Measurements from ENCODE around the gene ARL2. TPM values are rescaled to one million over a fixed set of nuclear protein-coding genes. Genes with fewer than 3 reads are reported as not detected.

ARL2 gene
- total and polyA plus RNA-seq, 2 experiments from 2014 or later, result 189 to 230 TPM

GRCh38 chr11:64990222-64990923, 23.6 kb upstream of the ARL2 start:
- TF ChIP-seq CTCF (IDR thresholded peaks at IDR 0.05; ENCODE audit: low read depth, low read length), result no peak
- Histone ChIP-seq H3K4me3 (no peak overlapping the region), H3K27me3 (no peaks in the 10 kb centered on the region), H3K4me1 (ENCODE audit: low read depth) (peaks cover 6% of the 10 kb centered on the region), H3K27ac (no peak overlapping the region), H3K36me3 (no peaks in the 10 kb centered on the region), H3K9me3 (ENCODE audit: low read depth) (no peaks in the 10 kb centered on the region)
- peak in 1 of 2 donors; percentile 72 for DNase-seq (ENCODE audit: low read depth in 1 of 2, low spot score in 1 of 2)

- no peaks in the 10 kb centered on the region for H3K27me3 ChIP-seq
- no peak overlapping the region for H3K27ac ChIP-seq
- no peaks in the 10 kb centered on the region for H3K9me3 ChIP-seq (ENCODE audit: low read depth)
- H3K4me3 ChIP-seq, result no peak overlapping the region
- H3K4me1 ChIP-seq (ENCODE audit: low read depth), result peaks cover 6% of the 10 kb centered on the region
- H3K36me3 ChIP-seq, result no peaks in the 10 kb centered on the region
- DNase-seq (ENCODE audit: low read depth in 1 of 2, low spot score in 1 of 2), result no peak
- no peak for TF ChIP-seq CTCF (IDR thresholded peaks at IDR 0.05; ENCODE audit: low read depth, low read length)
These were observed 19.6 kb upstream of the ARL2 start for GRCh38 chr11:64994318-64994717.

- Histone ChIP-seq H3K9me3 (ENCODE audit: low read depth) (no peaks in the 10 kb centered on the region), H3K27ac (no peak overlapping the region), H3K27me3 (no peaks in the 10 kb centered on the region), H3K36me3 (no peaks in the 10 kb centered on the region), H3K4me1 (ENCODE audit: low read depth) (no peaks in the 10 kb centered on the region), H3K4me3 (no peak overlapping the region)
- no peak for DNase-seq (ENCODE audit: low read depth in 1 of 2, low spot score in 1 of 2)
- no peak for TF ChIP-seq CTCF (IDR thresholded peaks at IDR 0.05; ENCODE audit: low read depth, low read length)
These were observed 17.6 kb upstream of the ARL2 start for GRCh38 chr11:64996327-64996709.

- H3K4me1 ChIP-seq (ENCODE audit: low read depth), result no peaks in the 10 kb centered on the region
- peak; percentile 76 to 83 for DNase-seq (ENCODE audit: low read depth in 1 of 2, low spot score in 1 of 2)
- peak; percentile 35 for TF ChIP-seq CTCF (IDR thresholded peaks at IDR 0.05; ENCODE audit: low read depth, low read length)
- no peaks in the 10 kb centered on the region for H3K36me3 ChIP-seq
- H3K27me3 ChIP-seq, result no peaks in the 10 kb centered on the region
- H3K9me3 ChIP-seq (ENCODE audit: low read depth), result no peaks in the 10 kb centered on the region
- no peak within 1 kb of the TSS for H3K4me3 ChIP-seq
- H3K27ac ChIP-seq, result no peak within 1 kb of the TSS
These were observed 17.1 kb upstream of the ARL2 start, which contains the start of gene BATF2 for GRCh38 chr11:64996710-64997380. BATF2 (minus strand) TSS chr11:64996971; CDS start chr11:64996914, 57 bp downstream.

GRCh38 chr11:64998141-64998540, 15.8 kb upstream of the ARL2 start:
- H3K9me3 ChIP-seq (ENCODE audit: low read depth), result no peaks in the 10 kb centered on the region
- no peak for TF ChIP-seq CTCF (IDR thresholded peaks at IDR 0.05; ENCODE audit: low read depth, low read length)
- H3K4me3 ChIP-seq, result no peak overlapping the region
- no peaks in the 10 kb centered on the region for H3K4me1 ChIP-seq (ENCODE audit: low read depth)
- no peaks in the 10 kb centered on the region for H3K27me3 ChIP-seq
- no peak for DNase-seq (ENCODE audit: low read depth in 1 of 2, low spot score in 1 of 2)
- H3K27ac ChIP-seq, result no peak overlapping the region
- no peaks in the 10 kb centered on the region for H3K36me3 ChIP-seq
